GM23338 (cell line): ENCODE data around the gene TNFAIP8L1. TPM values are rescaled to one million over a fixed set of nuclear protein-coding genes. Genes with fewer than 3 reads are reported as not detected.

Experiments
- ATAC-seq: fragments of 200-7000 bp; cut with Tn5 transposase; 3 replicates; pipeline ENCODE4 v1.9.1; 2020
- DNase-seq: peaks from one replicate; pipeline ENCODE4 v3.0.0-alpha.2; 2015; ENCODE audit warnings: low spot score
- H2AFZ ChIP-seq: fragments of 200-600 bp; sonication (generic); 2 replicates; pipeline ENCODE4 v1.8.0; 2016; ENCODE audit warnings: antibody characterized with exemption, mild to moderate bottlenecking, moderate library complexity
- H3F3A ChIP-seq: fragments of 200-600 bp; sonication (generic); replicated peaks from 2 replicates; pipeline ENCODE4 v1.8.0; 2017; ENCODE audit warnings: antibody characterized with exemption, mixed run types, low read depth
- H3K27ac ChIP-seq: fragments of 200-600 bp; sonication (generic); 2 replicates; pipeline ENCODE4 v1.6.1; 2016; ENCODE audit warnings: low read depth
- H3K27me3 ChIP-seq: fragments of 200-600 bp; sonication (generic); 2 replicates; pipeline ENCODE4 v1.8.0; 2016; ENCODE audit warnings: mild to moderate bottlenecking, mixed run types, moderate library complexity; ENCODE audit not compliant: insufficient read depth
- H3K36me3 ChIP-seq: fragments of 200-600 bp; sonication (generic); 2 replicates; pipeline ENCODE4 v1.8.0; 2016; ENCODE audit warnings: mild to moderate bottlenecking; ENCODE audit not compliant: insufficient read depth
- H3K4me1 ChIP-seq: fragments of 200-600 bp; sonication (generic); 2 replicates; pipeline ENCODE4 v1.8.0; 2016; ENCODE audit warnings: mild to moderate bottlenecking, moderate library complexity; ENCODE audit not compliant: insufficient read depth
- H3K4me2 ChIP-seq: fragments of 200-600 bp; sonication (generic); 2 replicates; pipeline ENCODE4 v1.7.1; 2017; ENCODE audit warnings: mixed run types
- H3K4me3 ChIP-seq: fragments of 200-600 bp; sonication (generic); 2 replicates; pipeline ENCODE4 v1.6.1; 2016; ENCODE audit warnings: mixed run types
- H3K79me2 ChIP-seq: fragments of 200-600 bp; sonication (generic); replicated peaks from 2 replicates; pipeline ENCODE4 v1.8.0; 2017; ENCODE audit warnings: mild to moderate bottlenecking; ENCODE audit not compliant: insufficient read depth
- H3K9me2 ChIP-seq: fragments of 200-600 bp; sonication (generic); 2 replicates; pipeline ENCODE4 v1.8.0; 2017; ENCODE audit not compliant: insufficient read depth
- H4K20me1 ChIP-seq: fragments of 200-600 bp; sonication (generic); replicated peaks from 2 replicates; pipeline ENCODE4 v1.8.0; 2017; ENCODE audit warnings: mild to moderate bottlenecking; ENCODE audit not compliant: insufficient read depth
- H3K27ac Mint-ChIP-seq: 2 replicates; pipeline ENCODE4 v1.8.0; 2020; ENCODE audit warnings: inconsistent platforms, mild to moderate bottlenecking, moderate library complexity, mixed read lengths
- H3K27me3 Mint-ChIP-seq: 3 replicates; pipeline ENCODE4 v1.8.0; 2022; ENCODE audit warnings: low read depth, mild to moderate bottlenecking, moderate library complexity, mixed read lengths, inconsistent platforms; ENCODE audit not compliant: insufficient read depth, poor library complexity
- H3K36me3 Mint-ChIP-seq: 3 replicates; pipeline ENCODE4 v1.8.0; 2021; ENCODE audit warnings: low read depth, mild to moderate bottlenecking, inconsistent platforms, moderate library complexity, mixed read lengths
- H3K4me1 Mint-ChIP-seq: 3 replicates; pipeline ENCODE4 v1.8.0; 2020; ENCODE audit warnings: mild to moderate bottlenecking, inconsistent platforms, mixed read lengths
- H3K4me3 Mint-ChIP-seq: 3 replicates; pipeline ENCODE4 v1.8.0; 2021; ENCODE audit warnings: moderate library complexity, mild to moderate bottlenecking, inconsistent platforms, mixed read lengths
- H3K9me3 Mint-ChIP-seq: 3 replicates; pipeline ENCODE4 v1.8.0; 2020; ENCODE audit warnings: moderate library complexity, mild to moderate bottlenecking, inconsistent platforms, mixed read lengths
- CREB1 ChIP-seq: fragments of 250-450 bp; sonication (Bioruptor Pico); IDR thresholded peaks from 2 replicates; pipeline ENCODE4 v1.5.0; 2020; ENCODE audit warnings: low read depth, mild to moderate bottlenecking, moderate library complexity
- EZH2 ChIP-seq: fragments of 200-600 bp; sonication (generic); IDR thresholded peaks from one replicate; pipeline ENCODE4 v1.8.0; 2017; ENCODE audit warnings: antibody characterized with exemption, mild to moderate bottlenecking, low read depth; ENCODE audit not compliant: unreplicated experiment
- EZH2phosphoT487 ChIP-seq: fragments of 200-600 bp; sonication (generic); IDR thresholded peaks from one replicate; pipeline ENCODE4 v1.8.1; 2018; ENCODE audit warnings: antibody characterized with exemption; ENCODE audit not compliant: unreplicated experiment
- NANOG ChIP-seq: IDR thresholded peaks from 2 replicates; pipeline ENCODE4 v1.6.1; 2016; ENCODE audit warnings: antibody characterized with exemption, borderline replicate concordance
- POLR2AphosphoS5 ChIP-seq: IDR thresholded peaks from 2 replicates; pipeline ENCODE4 v1.6.1; 2016; ENCODE audit warnings: antibody characterized with exemption, low read depth
- ZNF331 ChIP-seq: fragments of 250-450 bp; sonication (Bioruptor Pico); IDR thresholded peaks from 2 replicates; pipeline ENCODE4 v1.5.0; 2020; ENCODE audit warnings: low read depth, mild to moderate bottlenecking, moderate library complexity
- polyA plus RNA-seq: library from polyadenylated mRNA; unstranded; fragments of >200 nt; fragmentation: Nextera tagmentation; extraction: Ambion mirVana; gene quantifications from 2 replicates; pipeline ENCODE4 v1.2.1, GENCODE V29; 2016
- total RNA-seq: library from RNA; depleted of rRNA; stranded (reverse); fragments of >200 nt; shearing (Covaris generic); gene quantifications from 2 replicates; pipeline ENCODE4 v1.2.3, GENCODE V29; 2014
- TF ChIP-seq, protein P1 (sequence below), 2 experiments: fragments of 200-600 bp in 1 of 2; sonication (generic) in 1 of 2; conservative IDR thresholded peaks; 2 replicates each; pipeline versions ENCODE4 v1.5.1 to v1.6.1; 2016 to 2017; ENCODE audit warnings: antibody characterized with exemption in 2 of 2, low read depth in 2 of 2, mild to moderate bottlenecking in 2 of 2, moderate library complexity in 1 of 2
- TF ChIP-seq, protein P2 (sequence below): fragments of 250-450 bp; sonication (Bioruptor Pico); IDR thresholded peaks from 2 replicates; pipeline ENCODE4 v1.5.0; 2020; ENCODE audit warnings: mild to moderate bottlenecking, moderate library complexity

TNFAIP8L1 gene
- total and polyA plus RNA-seq, 2 experiments from 2014 or later = 2.7 to 4.1 TPM

DNA sequence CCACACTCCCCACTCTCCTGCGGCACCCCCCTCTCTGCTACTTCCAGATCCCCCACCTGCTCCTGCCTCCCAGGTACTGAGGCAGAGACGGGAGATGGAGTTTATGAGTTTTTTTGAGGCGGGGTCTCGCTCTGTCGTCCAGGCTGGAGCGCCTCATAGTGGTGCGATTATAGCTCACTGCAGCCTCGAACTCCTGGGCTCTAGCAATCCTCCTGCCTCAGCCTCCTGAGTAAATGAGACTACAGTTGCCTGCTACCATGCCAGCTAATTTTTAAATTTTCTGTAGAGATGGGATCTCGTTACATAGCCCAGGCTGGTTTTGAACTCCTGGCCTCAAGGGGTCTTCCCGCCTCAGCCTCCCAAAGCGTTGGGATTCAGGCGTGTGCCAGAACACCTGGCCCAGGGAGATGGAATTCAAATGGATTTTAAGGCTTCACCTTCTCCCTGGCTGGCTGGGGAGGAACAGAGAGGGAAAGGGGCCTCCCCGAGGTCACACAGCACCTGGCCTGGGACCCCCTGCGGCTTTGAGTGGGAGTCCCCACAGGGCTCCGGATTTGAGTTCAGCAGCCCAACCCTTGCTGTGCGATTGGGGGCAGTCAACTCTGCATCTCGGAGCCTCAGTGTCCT lies 19.5 kb upstream of the TNFAIP8L1 start:
- Histone ChIP-seq H3K27me3 (no peaks in the 10 kb centered on the region), H3K4me1 (no peaks in the 10 kb centered on the region; the same call in 1 of the 2 replicates), H3K36me3 (no peaks in the 10 kb centered on the region), H3K27ac (no peak overlapping the region), H2AFZ (no peak overlapping the region), H4K20me1 (no peaks in the 10 kb centered on the region), H3K4me2 (no peak overlapping the region), H3K9me2 (no peaks in the 10 kb centered on the region), H3K79me2 (no peaks in the 10 kb centered on the region), H3K4me3 (no peak overlapping the region), H3F3A (no peaks in the 10 kb centered on the region)
- no peak for TF ChIP-seq NANOG
- no peak for TF ChIP-seq ZNF331 (CRISPR knock-in tag)
- no peak for TF ChIP-seq EZH2
- TF ChIP-seq, protein P1, sequence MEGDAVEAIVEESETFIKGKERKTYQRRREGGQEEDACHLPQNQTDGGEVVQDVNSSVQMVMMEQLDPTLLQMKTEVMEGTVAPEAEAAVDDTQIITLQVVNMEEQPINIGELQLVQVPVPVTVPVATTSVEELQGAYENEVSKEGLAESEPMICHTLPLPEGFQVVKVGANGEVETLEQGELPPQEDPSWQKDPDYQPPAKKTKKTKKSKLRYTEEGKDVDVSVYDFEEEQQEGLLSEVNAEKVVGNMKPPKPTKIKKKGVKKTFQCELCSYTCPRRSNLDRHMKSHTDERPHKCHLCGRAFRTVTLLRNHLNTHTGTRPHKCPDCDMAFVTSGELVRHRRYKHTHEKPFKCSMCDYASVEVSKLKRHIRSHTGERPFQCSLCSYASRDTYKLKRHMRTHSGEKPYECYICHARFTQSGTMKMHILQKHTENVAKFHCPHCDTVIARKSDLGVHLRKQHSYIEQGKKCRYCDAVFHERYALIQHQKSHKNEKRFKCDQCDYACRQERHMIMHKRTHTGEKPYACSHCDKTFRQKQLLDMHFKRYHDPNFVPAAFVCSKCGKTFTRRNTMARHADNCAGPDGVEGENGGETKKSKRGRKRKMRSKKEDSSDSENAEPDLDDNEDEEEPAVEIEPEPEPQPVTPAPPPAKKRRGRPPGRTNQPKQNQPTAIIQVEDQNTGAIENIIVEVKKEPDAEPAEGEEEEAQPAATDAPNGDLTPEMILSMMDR (conservative IDR thresholded peaks at IDR 0.05; ENCODE audit: low read depth in 2 of 2) = peak; percentile 18 to 24; a peak in 2 of 4 replicates
- TF ChIP-seq, protein P2, sequence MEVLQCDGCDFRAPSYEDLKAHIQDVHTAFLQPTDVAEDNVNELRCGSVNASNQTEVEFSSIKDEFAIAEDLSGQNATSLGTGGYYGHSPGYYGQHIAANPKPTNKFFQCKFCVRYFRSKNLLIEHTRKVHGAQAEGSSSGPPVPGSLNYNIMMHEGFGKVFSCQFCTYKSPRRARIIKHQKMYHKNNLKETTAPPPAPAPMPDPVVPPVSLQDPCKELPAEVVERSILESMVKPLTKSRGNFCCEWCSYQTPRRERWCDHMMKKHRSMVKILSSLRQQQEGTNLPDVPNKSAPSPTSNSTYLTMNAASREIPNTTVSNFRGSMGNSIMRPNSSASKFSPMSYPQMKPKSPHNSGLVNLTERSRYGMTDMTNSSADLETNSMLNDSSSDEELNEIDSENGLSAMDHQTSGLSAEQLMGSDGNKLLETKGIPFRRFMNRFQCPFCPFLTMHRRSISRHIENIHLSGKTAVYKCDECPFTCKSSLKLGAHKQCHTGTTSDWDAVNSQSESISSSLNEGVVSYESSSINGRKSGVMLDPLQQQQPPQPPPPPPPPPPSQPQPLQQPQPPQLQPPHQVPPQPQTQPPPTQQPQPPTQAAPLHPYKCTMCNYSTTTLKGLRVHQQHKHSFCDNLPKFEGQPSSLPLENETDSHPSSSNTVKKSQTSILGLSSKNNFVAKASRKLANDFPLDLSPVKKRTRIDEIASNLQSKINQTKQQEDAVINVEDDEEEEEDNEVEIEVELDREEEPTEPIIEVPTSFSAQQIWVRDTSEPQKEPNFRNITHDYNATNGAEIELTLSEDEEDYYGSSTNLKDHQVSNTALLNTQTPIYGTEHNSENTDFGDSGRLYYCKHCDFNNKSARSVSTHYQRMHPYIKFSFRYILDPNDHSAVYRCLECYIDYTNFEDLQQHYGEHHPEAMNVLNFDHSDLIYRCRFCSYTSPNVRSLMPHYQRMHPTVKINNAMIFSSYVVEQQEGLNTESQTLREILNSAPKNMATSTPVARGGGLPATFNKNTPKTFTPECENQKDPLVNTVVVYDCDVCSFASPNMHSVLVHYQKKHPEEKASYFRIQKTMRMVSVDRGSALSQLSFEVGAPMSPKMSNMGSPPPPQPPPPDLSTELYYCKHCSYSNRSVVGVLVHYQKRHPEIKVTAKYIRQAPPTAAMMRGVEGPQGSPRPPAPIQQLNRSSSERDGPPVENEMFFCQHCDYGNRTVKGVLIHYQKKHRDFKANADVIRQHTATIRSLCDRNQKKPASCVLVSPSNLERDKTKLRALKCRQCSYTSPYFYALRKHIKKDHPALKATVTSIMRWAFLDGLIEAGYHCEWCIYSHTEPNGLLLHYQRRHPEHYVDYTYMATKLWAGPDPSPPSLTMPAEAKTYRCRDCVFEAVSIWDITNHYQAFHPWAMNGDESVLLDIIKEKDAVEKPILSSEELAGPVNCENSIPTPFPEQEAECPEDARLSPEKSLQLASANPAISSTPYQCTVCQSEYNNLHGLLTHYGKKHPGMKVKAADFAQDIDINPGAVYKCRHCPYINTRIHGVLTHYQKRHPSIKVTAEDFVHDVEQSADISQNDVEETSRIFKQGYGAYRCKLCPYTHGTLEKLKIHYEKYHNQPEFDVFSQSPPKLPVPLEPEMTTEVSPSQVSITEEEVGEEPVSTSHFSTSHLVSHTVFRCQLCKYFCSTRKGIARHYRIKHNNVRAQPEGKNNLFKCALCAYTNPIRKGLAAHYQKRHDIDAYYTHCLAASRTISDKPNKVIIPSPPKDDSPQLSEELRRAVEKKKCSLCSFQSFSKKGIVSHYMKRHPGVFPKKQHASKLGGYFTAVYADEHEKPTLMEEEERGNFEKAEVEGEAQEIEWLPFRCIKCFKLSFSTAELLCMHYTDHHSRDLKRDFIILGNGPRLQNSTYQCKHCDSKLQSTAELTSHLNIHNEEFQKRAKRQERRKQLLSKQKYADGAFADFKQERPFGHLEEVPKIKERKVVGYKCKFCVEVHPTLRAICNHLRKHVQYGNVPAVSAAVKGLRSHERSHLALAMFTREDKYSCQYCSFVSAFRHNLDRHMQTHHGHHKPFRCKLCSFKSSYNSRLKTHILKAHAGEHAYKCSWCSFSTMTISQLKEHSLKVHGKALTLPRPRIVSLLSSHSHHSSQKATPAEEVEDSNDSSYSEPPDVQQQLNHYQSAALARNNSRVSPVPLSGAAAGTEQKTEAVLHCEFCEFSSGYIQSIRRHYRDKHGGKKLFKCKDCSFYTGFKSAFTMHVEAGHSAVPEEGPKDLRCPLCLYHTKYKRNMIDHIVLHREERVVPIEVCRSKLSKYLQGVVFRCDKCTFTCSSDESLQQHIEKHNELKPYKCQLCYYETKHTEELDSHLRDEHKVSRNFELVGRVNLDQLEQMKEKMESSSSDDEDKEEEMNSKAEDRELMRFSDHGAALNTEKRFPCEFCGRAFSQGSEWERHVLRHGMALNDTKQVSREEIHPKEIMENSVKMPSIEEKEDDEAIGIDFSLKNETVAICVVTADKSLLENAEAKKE = no peak
- TF ChIP-seq EZH2phosphoT487 = no peak
- no peak for TF ChIP-seq POLR2AphosphoS5
- no peak for TF ChIP-seq CREB1 (CRISPR knock-in tag)
- DNase-seq (no peak), ATAC-seq (no peak)
- H3K27ac Mint-ChIP-seq = no peak overlapping the region
- H3K4me3 Mint-ChIP-seq = no peak overlapping the region
- H3K27me3 Mint-ChIP-seq = peaks cover 15% of the 10 kb centered on the region
- H3K4me1 Mint-ChIP-seq = 0 out of 3 replicates have a peak, but pooled peaks cover 3% of the 10 kb centered on the region
- no peaks in the 10 kb centered on the region for H3K36me3 Mint-ChIP-seq
- no peaks in the 10 kb centered on the region for H3K9me3 Mint-ChIP-seq
